Measurements from ENCODE around the gene ZNF428.
A peak's percentile ranks its signal among the peaks of the same experiment; 100 is the strongest.

Gene ZNF428

GRCh38 chr19:43582495-43582894 lies 36.9 kb downstream of the ZNF428 start:
- TF ChIP-seq CTCF (IDR thresholded peaks at IDR 0.05; ENCODE audit: low read depth, low read length, missing control alignments) = no peak
- peaks cover 5% of the 10 kb centered on the region for H3K36me3 ChIP-seq (replicated peaks)
- H3K27me3 ChIP-seq (replicated peaks) = no peaks in the 10 kb centered on the region
- in situ Hi-C loops (cut with HindIII; ENCODE audit: low pct_ligation_motif_present, low sequenced_read_pairs) = no loop called here
- no peak overlapping the region for H3K27ac ChIP-seq
- H3K4me3 ChIP-seq (ENCODE audit: low read depth, low read length) = no peak overlapping the region
- DNase-seq = no peak

GRCh38 chr19:43581467-43581866 lies 38.0 kb downstream of the ZNF428 start:
- in situ Hi-C loops (cut with HindIII; ENCODE audit: low pct_ligation_motif_present, low sequenced_read_pairs) = no loop called here
- no peak for TF ChIP-seq CTCF (IDR thresholded peaks at IDR 0.05; ENCODE audit: low read depth, low read length, missing control alignments)
- no peak overlapping the region for H3K4me3 ChIP-seq (ENCODE audit: low read depth, low read length)
- no peak for DNase-seq
- H3K27me3 ChIP-seq (replicated peaks) = no peaks in the 10 kb centered on the region
- peaks cover 2% of the 10 kb centered on the region for H3K36me3 ChIP-seq (replicated peaks)
- H3K27ac ChIP-seq = no peak overlapping the region

GRCh38 chr19:43578787-43579186 lies 40.6 kb downstream of the ZNF428 start:
- no peaks in the 10 kb centered on the region for H3K36me3 ChIP-seq (replicated peaks)
- in situ Hi-C loops (cut with HindIII; ENCODE audit: low pct_ligation_motif_present, low sequenced_read_pairs) = no loop called here
- TF ChIP-seq CTCF (IDR thresholded peaks at IDR 0.05; ENCODE audit: low read depth, low read length, missing control alignments) = no peak
- H3K27me3 ChIP-seq (replicated peaks) = no peaks in the 10 kb centered on the region
- no peak overlapping the region for H3K4me3 ChIP-seq (ENCODE audit: low read depth, low read length)
- H3K27ac ChIP-seq = no peak overlapping the region
- no peak for DNase-seq

- Histone ChIP-seq H3K27ac (peak overlapping the region; percentile 50), H3K27me3 (replicated peaks) (no peaks in the 10 kb centered on the region), H3K36me3 (replicated peaks) (no peaks in the 10 kb centered on the region), H3K4me3 (ENCODE audit: low read depth, low read length) (peak overlapping the region; percentile 48)
- in situ Hi-C loops (cut with HindIII; ENCODE audit: low pct_ligation_motif_present, low sequenced_read_pairs) = no loop called here
- DNase-seq = no peak
- TF ChIP-seq CTCF (IDR thresholded peaks at IDR 0.05; ENCODE audit: low read depth, low read length, missing control alignments) = no peak
These were observed 43.2 kb downstream of the ZNF428 start for GRCh38 chr19:43575955-43576878.

- TF ChIP-seq CTCF (IDR thresholded peaks at IDR 0.05; ENCODE audit: low read depth, low read length, missing control alignments) = no peak
- Histone ChIP-seq H3K27ac (peak within 1 kb of the TSS; percentile 63), H3K4me3 (ENCODE audit: low read depth, low read length) (peak within 1 kb of the TSS; percentile 90), H3K27me3 (replicated peaks) (no peaks in the 10 kb centered on the region), H3K36me3 (replicated peaks) (no peaks in the 10 kb centered on the region)
- DNase-seq = peak; percentile 97
- in situ Hi-C loops (cut with HindIII; ENCODE audit: low pct_ligation_motif_present, low sequenced_read_pairs) = no loop called here
These were observed 44.1 kb downstream of the ZNF428 start, which contains the start of the genes PINLYP and XRCC1 for GRCh38 chr19:43575156-43575950. PINLYP (plus strand) TSS chr19:43575801; CDS start chr19:43577192, 1,391 bp downstream. XRCC1 (minus strand) TSS chr19:43575527; CDS start chr19:43575458, 69 bp downstream.
